ENCODE measurements around the gene DNMT3L. TPM values are rescaled to one million over a fixed set of nuclear protein-coding genes. Genes with fewer than 3 reads are reported as not detected.
"Not testable (repeated sequence)": the region's sequence is repeated elsewhere in the genome, so short reads cannot be mapped to it uniquely, and the experiment has no call there.

DNMT3L gene
- total RNA-seq, 4 donors from 2014 or later: not detected

GRCh38 chr21:44199448-44199847 lies 62.2 kb downstream of the DNMT3L start:
- Histone ChIP-seq H3K36me3 (no peaks in the 10 kb centered on the region), H3K4me1 (no peaks in the 10 kb centered on the region), H3K27ac (no peak overlapping the region), H3K27me3 (no peaks in the 10 kb centered on the region), H3K9me3 (no peaks in the 10 kb centered on the region), H3K4me3 (no peak overlapping the region)
- peak in 2 of 3 donors; percentile 40 to 44 for DNase-seq
- TF ChIP-seq POLR2A (IDR thresholded peaks at IDR 0.05) (no peak), CTCF (IDR thresholded peaks at IDR 0.05) (no peak)

- not testable (repeated sequence) for H3K9me3 ChIP-seq, H3K36me3 ChIP-seq, H3K4me1 ChIP-seq, H3K4me3 ChIP-seq, H3K27me3 ChIP-seq, H3K27ac ChIP-seq
- peak in 1 of 3 donors; percentile 23 for DNase-seq
Observed at GRCh38 chr21:44197156-44197516, 64.6 kb downstream of the DNMT3L start.

Small RNAs within 50 kb of the gene (small RNA-seq; reads per million reads assigned to genes)
- 0 reads per million in 2 donors for gene AP001059.3

Other genes with a start within 250 kb of the DNMT3L start
- 100 to 1,000 TPM in 1 of 4 donors, 10 to 100 TPM in 3; 62.2 to 153 (median 93.0) TPM for gene TRAPPC10, start 249.6 kb downstream of the DNMT3L start, total RNA-seq
- 10 to 100 TPM in 2 of 4 donors, 1 to 10 TPM in 2; 5.6 to 63.5 (median 10.6) TPM for gene PWP2, start 154.5 kb downstream of the DNMT3L start, total RNA-seq
- gene GATD3, start 128.2 kb downstream of the DNMT3L start, total RNA-seq: 10 to 100 TPM; 16.5 to 42.9 (median 23.0) TPM
- 10 to 100 TPM in 2 of 4 donors, 1 to 10 TPM in 2; 6.3 to 38.0 (median 9.3) TPM for gene ICOSLG, start 21.0 kb downstream of the DNMT3L start, total RNA-seq
- 1 to 10 TPM in 1 of 4 donors, not detected in 3; 1.7 TPM for gene AIRE, start 24.0 kb upstream of the DNMT3L start, total RNA-seq
- 100 to 1,000 TPM; 192 to 404 (median 274) TPM for gene PFKL, start 38.2 kb upstream of the DNMT3L start, total RNA-seq
- 10 to 100 TPM; 20.5 to 50.6 (median 39.9) TPM for gene CFAP410, start 77.5 kb upstream of the DNMT3L start, total RNA-seq
- gene TRPM2, start 91.7 kb upstream of the DNMT3L start, total RNA-seq: 10 to 100 TPM in 1 of 4 donors, 1 to 10 TPM in 3; 1.1 to 27.2 (median 3.3) TPM
- 1 to 10 TPM; 1.7 to 6.6 (median 2.2) TPM for gene LRRC3, start 193.6 kb upstream of the DNMT3L start, total RNA-seq

All from Peyer's patch (tissue), 4 donors.